NT2/D1 (cell line): ENCODE data around the gene SLF1.

Experiments used
- DNase-seq: peaks from one replicate; pipeline ENCODE4 v3.0.0-alpha.2; 2011; ENCODE audit warnings: low read depth, low spot score
- H3K27me3 ChIP-seq: 2 replicates; pipeline ENCODE4 v1.6.0; 2011; ENCODE audit warnings: mild to moderate bottlenecking; ENCODE audit not compliant: insufficient read length, insufficient read depth
- H3K36me3 ChIP-seq: 2 replicates; pipeline ENCODE4 v1.6.1; 2011; ENCODE audit warnings: mild to moderate bottlenecking, low read length, mixed read lengths; ENCODE audit not compliant: insufficient read depth, insufficient read length
- H3K4me1 ChIP-seq: 2 replicates; pipeline ENCODE4 v1.5.1; 2011; ENCODE audit not compliant: insufficient read depth, insufficient read length
- H3K4me3 ChIP-seq: 2 replicates; pipeline ENCODE4 v1.5.1; 2011; ENCODE audit warnings: low read depth; ENCODE audit not compliant: insufficient read length
- H3K9ac ChIP-seq: 2 replicates; pipeline ENCODE4 v1.6.0; 2011; ENCODE audit warnings: low read depth; ENCODE audit not compliant: insufficient read length
- H3K9me3 ChIP-seq: 2 replicates; pipeline ENCODE4 v1.5.1; 2011; ENCODE audit warnings: mild to moderate bottlenecking, low read length; ENCODE audit not compliant: insufficient read depth
- SUZ12 ChIP-seq: IDR thresholded peaks from 2 replicates; pipeline ENCODE4 v1.6.1; 2011; ENCODE audit not compliant: insufficient read length, insufficient read depth; ENCODE audit errors: extremely low read depth
- YY1 ChIP-seq: IDR thresholded peaks from 2 replicates; pipeline ENCODE4 v1.6.1; 2011; ENCODE audit not compliant: insufficient read length, insufficient read depth
- ZNF274 ChIP-seq: IDR thresholded peaks from 2 replicates; pipeline ENCODE4 v1.6.1; 2011; ENCODE audit warnings: mild to moderate bottlenecking, low read depth, low read length

The SLF1 gene

DNA sequence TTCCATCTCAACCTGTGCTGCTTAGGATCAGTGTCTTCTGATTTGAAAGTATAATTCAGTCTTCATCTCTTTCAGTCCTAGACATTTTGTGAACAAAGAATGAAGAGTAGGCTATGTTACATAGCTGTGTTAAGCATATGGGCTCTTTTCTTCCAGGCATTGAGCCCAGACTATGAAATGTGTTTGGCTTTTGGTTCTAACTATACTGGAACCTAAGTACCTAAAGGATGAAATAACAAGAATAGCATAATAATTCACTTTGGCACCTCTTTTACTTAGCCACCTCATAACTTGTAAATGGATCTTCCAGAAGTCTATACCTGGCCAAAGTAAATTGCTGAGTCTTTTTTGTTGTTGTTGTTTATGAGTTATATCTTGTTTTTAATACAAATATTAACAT lies 71.4 kb downstream of the SLF1 start:
- peaks cover 33% of the 10 kb centered on the region for H3K36me3 ChIP-seq
- no peaks in the 10 kb centered on the region for H3K27me3 ChIP-seq
- H3K9ac ChIP-seq = no peak overlapping the region
- no peak overlapping the region for H3K4me3 ChIP-seq
- no peaks in the 10 kb centered on the region for H3K4me1 ChIP-seq
- TF ChIP-seq ZNF274 = no peak
- no peak for TF ChIP-seq SUZ12
- TF ChIP-seq YY1 = no peak
- no peak for DNase-seq
- H3K9me3 ChIP-seq = no peaks in the 10 kb centered on the region

DNA sequence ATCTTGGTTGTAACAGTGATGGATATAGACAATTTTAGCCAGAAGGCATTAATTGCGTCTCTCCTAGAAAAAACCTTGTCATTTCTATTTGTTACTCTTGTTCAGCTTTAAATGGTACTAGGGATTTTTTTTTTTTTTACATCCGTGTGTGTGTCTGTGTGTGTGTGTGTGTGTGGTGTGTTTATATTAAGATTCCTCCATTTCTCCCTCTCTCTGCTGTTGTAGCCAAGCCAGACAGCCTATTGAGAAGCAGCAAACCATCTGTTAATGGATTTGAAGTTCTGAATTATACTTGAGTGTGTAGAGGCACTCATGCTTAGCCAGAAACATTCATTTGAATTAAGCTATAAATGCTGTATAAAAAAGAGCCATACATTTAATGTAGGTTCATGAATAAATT lies 72.3 kb downstream of the SLF1 start:
- DNase-seq = no peak
- peaks cover 37% of the 10 kb centered on the region for H3K36me3 ChIP-seq
- H3K9ac ChIP-seq = no peak overlapping the region
- H3K27me3 ChIP-seq = no peaks in the 10 kb centered on the region
- H3K9me3 ChIP-seq = no peaks in the 10 kb centered on the region
- H3K4me1 ChIP-seq = no peaks in the 10 kb centered on the region
- no peak overlapping the region for H3K4me3 ChIP-seq
- no peak for TF ChIP-seq SUZ12
- TF ChIP-seq ZNF274 = no peak
- no peak for TF ChIP-seq YY1

DNA sequence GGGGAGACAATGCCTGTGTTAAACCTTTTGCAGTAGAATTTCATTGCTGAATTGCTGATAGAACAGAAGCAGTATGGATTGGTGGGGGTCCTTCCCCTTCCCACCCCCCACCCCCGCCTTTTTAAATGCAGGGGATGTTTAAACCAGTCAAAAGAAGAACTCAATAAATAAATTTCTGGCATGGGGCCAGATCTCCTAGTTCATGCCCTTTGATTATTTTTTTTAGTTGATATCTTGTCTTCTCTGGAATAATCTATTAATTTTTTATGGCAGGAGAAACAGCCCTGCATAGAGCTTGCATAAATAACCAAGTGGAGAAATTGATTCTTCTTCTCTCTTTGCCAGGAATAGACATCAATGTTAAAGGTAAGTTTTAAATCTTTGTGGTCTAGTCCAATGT lies 72.8 kb downstream of the SLF1 start:
- TF ChIP-seq ZNF274 = no peak
- no peak for TF ChIP-seq YY1
- TF ChIP-seq SUZ12 = no peak
- H3K4me1 ChIP-seq = no peaks in the 10 kb centered on the region
- H3K9me3 ChIP-seq = no peaks in the 10 kb centered on the region
- no peak overlapping the region for H3K9ac ChIP-seq
- no peak overlapping the region for H3K4me3 ChIP-seq
- DNase-seq = no peak
- H3K36me3 ChIP-seq = peaks cover 37% of the 10 kb centered on the region
- H3K27me3 ChIP-seq = no peaks in the 10 kb centered on the region

GRCh38 chr5:94691949-94692348 lies 73.5 kb downstream of the SLF1 start:
- Histone ChIP-seq H3K9me3 (no peaks in the 10 kb centered on the region), H3K4me1 (no peaks in the 10 kb centered on the region), H3K4me3 (no peak overlapping the region), H3K36me3 (peaks cover 37% of the 10 kb centered on the region), H3K27me3 (no peaks in the 10 kb centered on the region), H3K9ac (no peak overlapping the region)
- DNase-seq = no peak
- TF ChIP-seq YY1 (no peak), ZNF274 (no peak), SUZ12 (no peak)

DNA sequence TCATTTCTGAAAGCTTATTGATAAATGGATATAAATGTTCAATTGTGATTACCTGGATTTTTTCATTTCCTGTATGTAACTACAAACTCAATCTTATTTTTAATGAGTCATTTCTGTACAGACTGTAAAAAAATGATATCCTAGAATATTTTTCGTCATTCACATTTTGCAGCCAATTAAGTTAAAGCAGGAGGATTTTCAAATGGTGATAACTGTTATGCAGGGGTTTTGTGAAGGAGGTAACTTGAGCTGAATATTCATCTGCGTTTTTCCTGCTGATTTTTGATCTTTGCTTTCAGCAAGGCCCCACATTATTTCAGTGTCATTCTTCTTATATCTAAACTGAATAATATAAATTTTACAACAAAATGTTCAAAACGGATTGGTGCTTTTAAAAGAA lies 74.1 kb downstream of the SLF1 start:
- Histone ChIP-seq H3K4me3 (no peak overlapping the region), H3K36me3 (peaks cover 32% of the 10 kb centered on the region), H3K27me3 (no peaks in the 10 kb centered on the region), H3K9me3 (no peaks in the 10 kb centered on the region), H3K9ac (no peak overlapping the region), H3K4me1 (no peaks in the 10 kb centered on the region)
- TF ChIP-seq SUZ12 (no peak), ZNF274 (no peak), YY1 (no peak)
- no peak for DNase-seq

GRCh38 chr5:94693043-94693822 lies 74.8 kb downstream of the SLF1 start:
- no peak overlapping the region for H3K9ac ChIP-seq
- no peak for DNase-seq
- H3K4me3 ChIP-seq = no peak overlapping the region
- H3K9me3 ChIP-seq = no peaks in the 10 kb centered on the region
- peaks cover 29% of the 10 kb centered on the region for H3K36me3 ChIP-seq
- no peak for TF ChIP-seq YY1
- no peak for TF ChIP-seq ZNF274
- no peaks in the 10 kb centered on the region for H3K4me1 ChIP-seq
- no peaks in the 10 kb centered on the region for H3K27me3 ChIP-seq

- Histone ChIP-seq H3K36me3 (peaks cover 23% of the 10 kb centered on the region), H3K9me3 (no peaks in the 10 kb centered on the region), H3K27me3 (no peaks in the 10 kb centered on the region), H3K4me3 (no peak overlapping the region), H3K9ac (no peak overlapping the region), H3K4me1 (no peaks in the 10 kb centered on the region)
- TF ChIP-seq YY1 = no peak
- DNase-seq = no peak
Observed at GRCh38 chr5:94693845-94694370, 75.4 kb downstream of the SLF1 start.
